NCI-H748 (cell line): ENCODE results near the gene PTPRK.

Source experiments
- DNase-seq: peaks from one replicate; lab custom pipeline; 2025; ENCODE audit not compliant: unreplicated experiment; lab: John Stamatoyannopoulos, UW

PTPRK gene

DNA sequence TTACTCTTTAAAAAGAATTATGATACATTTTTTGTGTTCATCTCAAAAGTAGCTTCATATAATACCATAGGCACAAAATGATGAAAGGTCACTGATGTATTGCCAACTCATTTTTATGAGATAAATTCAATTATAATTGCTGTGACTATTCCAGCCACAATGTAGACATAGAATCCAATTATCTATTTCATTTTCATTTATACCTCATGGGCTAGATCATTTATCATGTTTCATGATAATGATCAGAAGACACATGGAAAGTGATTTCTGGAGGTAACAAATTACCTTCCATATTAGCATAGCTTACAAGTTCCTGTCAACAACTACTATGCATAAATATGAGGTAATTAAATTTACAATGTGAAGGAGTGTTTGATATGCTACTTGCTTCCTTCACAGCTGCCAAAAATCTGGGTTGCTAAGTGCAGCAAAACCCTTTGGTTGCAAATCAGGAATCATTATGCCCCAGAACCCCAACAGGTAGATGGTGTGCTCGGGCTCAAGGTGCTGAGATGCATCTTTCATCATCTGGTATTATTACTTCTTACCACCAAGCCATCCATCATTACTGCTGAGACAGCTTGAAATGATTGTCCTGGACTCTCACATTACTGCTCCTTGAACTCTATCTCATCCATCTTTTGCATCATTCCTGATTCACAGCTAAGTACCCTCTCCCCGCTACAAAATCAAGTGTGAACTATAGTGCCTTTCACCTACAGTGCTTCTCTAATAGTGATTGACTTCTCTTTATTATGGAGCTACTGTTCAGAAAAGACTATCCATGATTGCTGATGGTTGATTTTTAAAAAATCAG lies 313.6 kb downstream of the PTPRK start:
- no peak for DNase-seq

DNA sequence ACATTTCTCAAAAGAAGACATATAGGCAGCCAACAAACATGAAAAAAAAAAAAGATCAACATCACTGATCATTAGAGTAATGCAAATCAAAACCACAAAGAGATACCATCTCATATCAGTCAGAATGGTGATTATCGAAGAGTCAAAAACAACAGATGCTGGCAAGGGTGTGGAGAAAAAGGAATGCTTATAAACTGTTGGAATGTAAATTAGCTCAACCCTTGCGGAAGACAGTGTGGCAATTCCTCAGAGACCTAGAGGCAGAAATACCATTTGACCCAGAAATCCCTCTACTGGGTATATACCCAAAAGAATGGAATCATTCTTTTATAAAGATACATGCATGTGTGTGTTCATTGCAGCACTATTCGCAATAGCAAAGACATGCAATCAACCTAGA lies 315.8 kb downstream of the PTPRK start:
- no peak for DNase-seq

DNA sequence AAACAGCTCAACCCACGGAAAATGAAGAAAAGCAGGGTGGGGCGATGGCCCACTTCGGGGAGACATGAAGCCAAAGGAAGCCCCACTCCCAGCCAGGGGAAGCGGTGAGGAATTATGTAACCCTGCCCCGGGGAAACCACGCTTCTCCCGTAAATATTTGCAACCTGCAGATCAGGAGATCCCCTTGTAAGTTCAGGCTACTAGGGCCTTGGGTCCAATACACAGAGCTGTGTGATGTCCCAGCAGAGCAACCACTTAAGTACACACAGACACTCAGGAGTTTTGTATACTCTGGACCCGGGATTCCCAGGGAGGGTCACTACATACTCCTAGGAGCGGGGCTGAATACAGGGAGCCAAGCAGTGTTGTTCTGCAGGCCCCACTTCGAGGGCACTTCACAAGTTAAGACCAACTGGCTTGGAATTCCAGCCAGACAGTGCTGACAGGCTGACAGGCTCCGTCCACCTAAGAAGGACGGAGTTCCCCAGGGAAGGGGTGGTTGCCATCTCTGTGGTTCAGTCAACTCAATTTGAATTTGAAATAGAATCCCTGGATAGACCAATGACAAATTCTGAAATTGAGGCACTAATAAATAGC lies 318.1 kb downstream of the PTPRK start:
- no peak for DNase-seq

DNA sequence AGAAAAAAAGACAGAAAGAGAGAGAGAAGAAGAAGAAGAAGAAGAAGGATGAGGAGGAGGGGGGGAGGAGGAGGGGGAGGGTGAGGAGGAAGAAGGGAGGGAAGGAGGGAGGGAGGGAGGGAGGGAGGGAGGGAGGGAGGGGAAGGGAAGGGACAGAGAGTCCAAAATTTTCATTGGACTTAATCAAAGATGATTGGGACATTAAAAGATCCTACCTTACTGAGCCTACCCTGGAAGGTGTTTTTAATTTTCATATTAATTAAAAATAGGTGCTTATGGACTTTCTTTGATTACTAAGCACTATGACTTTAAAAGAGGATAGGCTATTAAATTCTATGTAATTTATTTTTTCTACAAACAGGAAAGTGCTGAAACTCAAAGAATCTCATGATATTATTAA lies 319.6 kb downstream of the PTPRK start:
- no peak for DNase-seq

GRCh38 chr6:128199461-128199860 lies 320.9 kb downstream of the PTPRK start:
- DNase-seq: no peak

DNA sequence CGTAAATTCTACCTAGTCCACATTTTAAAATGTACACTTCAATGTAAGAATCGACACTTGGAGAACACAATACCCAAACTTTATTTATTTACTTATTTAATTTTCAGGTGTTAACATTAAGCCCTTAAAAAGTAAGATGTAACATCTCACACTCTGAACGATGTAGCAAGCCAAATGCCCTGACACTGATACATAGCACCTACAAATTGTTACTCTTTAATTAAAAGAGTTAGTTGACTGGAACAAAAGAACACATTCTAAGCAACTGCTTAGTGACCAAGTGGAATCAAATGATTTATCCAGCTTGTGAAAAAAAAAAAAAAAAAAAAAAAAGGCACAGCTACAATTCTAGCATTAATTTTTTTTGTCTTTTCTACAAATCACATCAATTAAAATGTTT lies 327.4 kb downstream of the PTPRK start:
- no peak for DNase-seq

- DNase-seq: no peak
Measured at GRCh38 chr6:128188678-128189077, 331.7 kb downstream of the PTPRK start.

DNA sequence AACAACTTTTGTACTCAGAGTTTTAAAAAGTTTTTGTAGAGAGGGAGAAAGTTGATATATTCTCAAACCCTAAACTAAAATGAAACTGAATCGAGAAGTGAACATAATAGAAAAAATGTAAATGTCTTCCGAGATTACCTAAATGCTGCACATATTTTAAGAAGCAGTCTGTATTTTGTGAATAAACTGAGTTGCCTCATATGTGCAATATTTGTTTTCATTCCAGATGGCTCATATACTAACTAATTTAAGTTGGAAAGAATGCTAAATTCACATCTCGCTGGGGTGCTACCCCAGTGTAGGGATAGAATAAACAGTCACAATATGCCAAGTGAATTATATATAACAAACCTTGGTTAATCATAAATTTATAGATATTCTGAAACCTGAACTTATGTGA lies 333.7 kb downstream of the PTPRK start:
- DNase-seq: no peak

DNA sequence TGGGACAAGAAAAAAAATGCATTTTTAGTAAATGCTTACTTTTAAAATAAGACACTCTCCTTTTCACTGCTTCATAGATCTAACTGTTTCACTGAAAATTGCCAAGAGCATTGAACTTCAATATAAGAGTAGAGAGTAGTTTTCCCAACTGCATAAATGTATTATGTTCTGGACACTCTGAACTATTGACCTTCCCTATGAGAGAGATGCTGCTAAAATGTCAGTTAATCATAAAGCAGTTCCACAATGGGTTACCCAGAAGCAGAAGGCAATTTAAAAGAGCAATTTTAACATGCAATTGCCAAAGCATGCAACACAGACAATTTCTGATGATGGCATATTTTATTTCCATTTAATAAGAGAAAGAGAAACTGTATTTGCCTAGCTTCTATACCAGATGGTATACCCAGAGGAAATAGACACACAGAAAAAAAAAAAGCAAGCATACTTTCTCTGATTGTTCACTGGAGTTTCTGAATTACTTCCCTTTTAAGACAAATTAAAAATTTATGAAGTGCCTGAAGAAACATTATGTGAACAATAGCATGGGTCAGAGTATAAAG lies 340.4 kb downstream of the PTPRK start:
- DNase-seq: no peak

DNA sequence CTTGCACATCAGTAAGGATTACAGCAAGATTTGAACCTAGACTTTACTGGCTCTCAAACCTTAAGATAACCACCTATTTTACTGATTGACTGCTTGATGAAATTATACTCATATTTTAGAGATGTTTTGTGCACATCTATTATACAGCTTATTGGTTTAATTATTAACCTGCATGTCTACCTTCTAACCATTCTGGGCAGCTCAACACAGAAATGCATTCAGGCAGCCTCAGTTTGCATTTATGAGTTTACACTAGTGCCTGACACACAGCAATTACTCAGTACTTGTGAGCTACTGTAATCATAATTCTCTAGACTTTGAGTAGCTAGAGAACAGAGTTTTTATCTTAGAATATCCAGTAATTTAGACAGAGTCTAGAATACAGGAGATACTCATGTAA lies 345.7 kb downstream of the PTPRK start:
- DNase-seq: no peak

DNA sequence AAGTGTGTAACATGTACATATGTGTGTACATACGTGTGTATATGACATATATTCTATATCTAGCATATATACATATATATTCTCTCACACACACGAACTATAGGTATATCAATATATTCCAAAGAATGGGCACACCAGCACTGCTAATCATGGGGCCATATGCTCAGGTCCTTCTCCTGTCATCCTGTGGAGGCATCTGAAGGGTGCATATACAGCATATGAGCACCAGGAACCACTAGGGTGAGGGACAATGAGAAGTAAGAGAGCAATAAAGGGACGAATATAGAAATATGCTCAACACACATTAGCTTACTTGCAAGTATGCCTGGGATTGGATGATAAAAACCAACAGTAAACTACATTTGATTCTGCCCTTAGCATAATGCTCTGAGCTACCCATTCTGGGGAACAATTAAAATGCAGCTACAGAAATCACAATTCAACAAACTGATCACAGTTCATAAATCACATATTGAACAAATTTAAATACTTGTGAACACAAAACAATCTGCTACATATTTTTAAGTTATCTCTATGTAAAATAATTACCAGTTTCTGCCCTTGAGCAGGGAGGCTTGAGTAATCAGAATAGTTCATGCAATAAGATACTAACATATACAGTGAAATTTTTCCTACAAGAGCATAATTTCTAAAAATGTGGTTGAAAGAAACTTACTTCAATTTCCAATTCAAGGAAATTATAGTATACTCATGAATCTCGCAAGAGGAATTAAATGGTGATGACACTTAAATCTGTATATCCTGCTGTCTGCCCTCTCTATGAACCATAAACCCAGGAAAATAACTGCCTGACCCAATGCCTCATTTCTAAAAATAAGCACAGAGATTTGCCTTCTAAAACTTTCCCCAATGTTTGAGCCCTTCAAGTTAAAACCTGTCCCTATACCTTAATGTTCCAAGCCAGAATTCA lies 347.4 kb downstream of the PTPRK start:
- no peak for DNase-seq

- DNase-seq: no peak
Measured at GRCh38 chr6:128172081-128172480, 348.3 kb downstream of the PTPRK start.

DNA sequence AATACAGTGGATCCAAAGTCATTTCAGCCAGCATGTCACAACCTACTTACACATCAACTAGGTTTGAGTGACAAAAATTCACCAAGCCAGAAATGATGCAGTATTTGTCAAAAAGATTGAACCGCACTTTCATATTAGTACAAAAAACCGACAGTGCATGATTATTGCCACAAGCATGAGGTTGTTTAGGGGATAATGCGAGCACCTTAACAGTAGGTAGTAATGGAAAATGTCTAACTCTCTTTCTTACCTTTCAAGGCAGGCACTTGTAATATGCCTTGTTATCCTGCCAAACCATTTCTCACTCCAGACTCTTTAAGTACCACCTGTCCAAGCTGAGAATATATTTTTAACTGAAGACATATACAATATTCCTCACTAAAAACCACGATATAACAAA lies 349.2 kb downstream of the PTPRK start:
- DNase-seq: no peak

- no peak for DNase-seq
Measured at GRCh38 chr6:128168244-128168643, 352.2 kb downstream of the PTPRK start.

DNA sequence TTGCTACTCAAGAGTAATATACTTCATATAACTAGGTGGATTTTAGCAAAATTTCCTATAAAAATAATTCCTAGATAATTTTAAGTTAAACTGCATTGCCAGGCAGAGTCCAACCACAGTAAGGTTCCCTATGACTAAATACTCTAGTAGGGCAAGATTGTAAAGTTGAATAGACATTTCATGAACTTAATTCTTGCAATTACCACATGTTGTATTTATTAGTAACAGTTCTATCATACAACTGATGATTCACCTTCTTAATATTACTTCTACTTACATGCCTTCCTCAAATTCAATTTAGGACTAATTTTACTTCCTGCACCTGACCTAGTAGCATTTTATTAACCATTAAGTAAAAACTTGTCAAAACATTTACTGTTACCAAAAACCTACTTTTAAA lies 352.8 kb downstream of the PTPRK start:
- DNase-seq: no peak

DNA sequence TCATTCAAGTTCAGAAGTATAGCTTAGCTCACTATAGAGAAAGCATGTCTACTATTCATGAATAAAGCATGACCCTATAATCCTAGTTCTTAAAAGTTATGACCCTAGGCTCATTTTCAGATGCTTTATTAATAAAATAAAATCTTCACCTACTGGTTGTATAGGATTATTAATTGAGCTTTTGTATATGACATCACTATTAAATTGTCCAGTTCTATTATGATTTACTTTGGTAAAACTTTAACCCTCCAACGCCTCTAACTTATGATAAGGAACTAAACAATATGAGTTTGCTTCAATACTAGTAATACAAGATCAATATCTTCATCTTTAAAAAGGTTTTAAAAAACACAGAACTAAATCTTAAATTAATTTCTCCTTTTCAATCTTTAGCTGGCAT lies 356.1 kb downstream of the PTPRK start:
- no peak for DNase-seq

- DNase-seq: no peak
Measured at GRCh38 chr6:128162423-128162822, 358.0 kb downstream of the PTPRK start.

GRCh38 chr6:128161839-128162238 lies 358.6 kb downstream of the PTPRK start:
- DNase-seq: no peak

- DNase-seq: no peak
Measured at GRCh38 chr6:128161263-128161662, 359.1 kb downstream of the PTPRK start.

DNA sequence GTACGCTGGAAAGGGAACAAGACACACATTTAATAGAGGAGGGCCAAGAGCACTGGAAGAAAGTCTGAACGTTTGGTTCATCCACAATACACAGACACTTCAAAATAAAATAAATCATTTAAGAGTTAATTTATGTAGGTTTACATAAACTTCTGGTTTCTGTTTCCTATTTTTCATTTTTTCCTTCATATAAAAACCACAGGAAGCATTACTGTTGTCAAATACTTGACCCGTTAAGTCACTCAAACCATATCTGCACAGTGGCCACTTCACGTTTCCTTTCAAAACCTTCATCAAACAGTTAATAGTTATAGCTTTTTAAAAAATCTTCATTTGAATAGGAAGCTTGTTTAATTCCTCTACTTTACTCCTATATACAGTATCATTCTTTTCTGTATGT lies 361.9 kb downstream of the PTPRK start:
- DNase-seq: no peak

DNA sequence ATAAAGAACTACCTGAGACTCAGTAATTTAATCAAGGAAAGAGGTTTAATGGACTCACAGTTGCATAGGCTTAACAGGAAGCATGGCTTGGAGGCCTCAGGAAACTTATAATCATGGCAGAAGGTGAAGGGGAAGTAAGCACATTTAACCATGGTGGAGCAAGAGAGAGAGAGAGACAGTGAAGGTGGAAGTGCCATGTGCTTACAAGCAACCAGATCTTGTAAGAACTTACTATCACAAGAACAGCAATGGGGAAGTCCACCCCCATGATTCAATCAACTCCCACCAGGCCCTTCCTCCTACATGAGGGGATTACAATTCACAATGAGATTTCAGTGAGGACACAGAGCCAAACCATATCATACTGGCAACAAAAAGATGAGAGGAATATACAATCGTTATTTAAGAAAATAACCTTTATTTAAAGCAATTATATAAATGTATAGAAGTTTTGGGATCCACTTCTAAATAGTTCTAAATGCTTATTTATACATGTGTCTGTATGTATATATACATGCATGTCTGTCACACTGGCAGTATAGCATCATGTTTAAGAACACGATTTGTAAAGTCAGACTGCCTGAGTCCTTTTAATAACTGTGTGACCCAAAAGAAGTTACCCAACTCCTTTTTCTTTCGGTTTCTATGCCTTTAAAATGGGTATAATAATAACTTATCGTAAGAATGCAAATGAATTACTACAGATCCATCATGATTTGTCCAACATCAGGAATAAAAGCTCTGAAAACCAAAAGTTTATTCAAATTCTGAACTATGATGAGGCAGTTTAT lies 363.9 kb downstream of the PTPRK start:
- no peak for DNase-seq
